Measurements from ENCODE around the gene POLR2J2.
"Not testable (repeated sequence)": the region's sequence is repeated elsewhere in the genome, so short reads cannot be mapped to it uniquely, and the experiment has no call there.

The POLR2J2 gene

DNA sequence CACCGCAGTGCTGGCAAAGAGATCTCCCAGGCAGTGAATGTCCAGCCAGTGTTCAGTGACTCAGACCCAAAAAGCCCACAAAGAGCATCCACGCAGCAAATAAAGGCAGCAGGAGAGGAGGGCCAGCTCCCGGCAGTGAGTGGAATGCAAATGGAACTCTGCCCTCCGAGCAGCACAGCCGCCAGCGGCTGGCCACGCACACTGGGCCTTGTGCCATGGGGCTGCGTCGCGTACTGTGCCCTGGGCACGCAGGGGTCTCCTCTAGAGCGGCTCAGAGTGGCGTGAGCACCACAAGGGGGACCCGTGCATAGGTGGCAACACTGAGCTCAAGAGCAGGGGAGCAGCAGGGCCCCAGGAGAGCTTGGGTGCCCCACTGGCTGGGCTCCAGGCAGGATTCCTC, 3.9 kb downstream of the POLR2J2 start:
- DNase-seq, result not testable (repeated sequence)

DNA sequence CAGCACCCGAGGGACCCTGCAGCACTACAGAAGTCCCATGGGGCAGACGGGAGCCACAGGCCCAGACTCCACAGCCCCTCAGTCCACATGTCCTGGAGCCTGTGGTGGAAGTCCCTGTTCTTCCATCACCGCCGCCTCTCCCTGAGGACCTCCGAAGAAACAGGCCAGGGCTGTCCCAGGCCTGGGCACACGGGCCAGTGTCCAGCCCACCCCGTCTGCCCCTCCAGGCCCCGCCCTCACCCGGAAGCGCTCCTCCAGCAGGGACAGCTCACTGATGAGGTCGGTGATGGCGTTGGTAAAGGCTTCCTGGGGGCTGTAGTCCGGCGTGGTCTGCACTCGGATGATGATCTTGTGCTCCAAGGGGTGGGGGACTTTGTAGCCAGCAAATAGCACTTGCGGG, 4.6 kb downstream of the POLR2J2 start:
- DNase-seq, result not testable (repeated sequence)

- DNase-seq, result not testable (repeated sequence)
Measured at GRCh38 chr7:102664765-102665164, 6.7 kb downstream of the POLR2J2 start.

- DNase-seq, result not testable (repeated sequence)
Measured at GRCh38 chr7:102649924-102650323, 21.5 kb downstream of the POLR2J2 start, which contains the start of gene SPDYE2B. Gene SPDYE2B (plus strand): TSS chr7:102650319. CDS start chr7:102652349, 2,030 bp downstream.

- not testable (repeated sequence) for DNase-seq
Measured at GRCh38 chr7:102647813-102648212, 23.6 kb downstream of the POLR2J2 start.

GRCh38 chr7:102643404-102643803, 28.1 kb downstream of the POLR2J2 start:
- DNase-seq, result not testable (repeated sequence)

GRCh38 chr7:102642691-102643090, 28.8 kb downstream of the POLR2J2 start, which contains the start of gene UPK3BL1:
Gene UPK3BL1 (minus strand): TSS chr7:102642791. CDS start chr7:102642741, 50 bp downstream.
- DNase-seq, result not testable (repeated sequence)

DNA sequence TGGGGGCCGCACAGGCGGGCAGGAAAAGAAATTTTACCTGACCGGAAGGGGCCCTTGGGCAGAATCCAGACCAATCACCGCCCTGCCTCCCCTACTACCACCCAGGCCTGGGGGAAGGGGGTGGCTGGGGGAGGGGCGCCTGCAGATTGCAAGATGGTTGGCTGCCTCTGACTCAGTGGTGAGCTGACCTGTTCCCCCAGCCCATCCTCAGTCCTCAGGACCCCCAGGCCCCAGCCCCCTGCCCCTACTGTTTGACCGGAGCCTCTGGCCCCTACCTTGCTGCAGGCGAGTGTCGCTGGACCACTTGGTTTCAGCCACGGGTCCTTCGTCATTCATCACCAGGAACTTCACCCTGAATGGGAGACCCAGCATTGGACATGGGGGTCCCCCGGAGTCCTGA, 32.6 kb downstream of the POLR2J2 start:
- DNase-seq, result not testable (repeated sequence)

DNA sequence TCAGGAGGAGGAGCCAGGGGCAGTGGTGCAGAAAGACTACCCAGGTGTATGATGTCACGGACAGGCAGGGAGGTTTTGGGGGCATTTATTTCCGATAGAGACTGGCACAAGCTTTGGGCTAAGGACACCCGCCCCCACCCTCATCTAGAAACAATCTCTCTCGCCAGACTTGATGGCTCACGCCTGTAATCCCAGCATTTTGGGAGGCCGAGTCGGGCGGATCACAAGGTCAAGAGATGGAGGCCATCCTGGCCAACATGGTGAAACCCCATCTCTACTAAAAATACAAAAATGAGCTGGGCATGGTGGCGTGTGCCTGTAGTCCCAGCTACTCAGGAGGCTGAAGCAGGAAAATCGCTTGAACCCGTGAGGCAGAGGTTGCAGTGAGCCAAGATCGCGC, 34.5 kb downstream of the POLR2J2 start:
- not testable (repeated sequence) for DNase-seq

- DNase-seq, result not testable (repeated sequence)
Measured at GRCh38 chr7:102635354-102635753, 36.1 kb downstream of the POLR2J2 start.

- DNase-seq, result not testable (repeated sequence)
Measured at GRCh38 chr7:102634299-102634698, 37.2 kb downstream of the POLR2J2 start.

GRCh38 chr7:102630622-102631021, 40.8 kb downstream of the POLR2J2 start:
- DNase-seq, result not testable (repeated sequence)

DNA sequence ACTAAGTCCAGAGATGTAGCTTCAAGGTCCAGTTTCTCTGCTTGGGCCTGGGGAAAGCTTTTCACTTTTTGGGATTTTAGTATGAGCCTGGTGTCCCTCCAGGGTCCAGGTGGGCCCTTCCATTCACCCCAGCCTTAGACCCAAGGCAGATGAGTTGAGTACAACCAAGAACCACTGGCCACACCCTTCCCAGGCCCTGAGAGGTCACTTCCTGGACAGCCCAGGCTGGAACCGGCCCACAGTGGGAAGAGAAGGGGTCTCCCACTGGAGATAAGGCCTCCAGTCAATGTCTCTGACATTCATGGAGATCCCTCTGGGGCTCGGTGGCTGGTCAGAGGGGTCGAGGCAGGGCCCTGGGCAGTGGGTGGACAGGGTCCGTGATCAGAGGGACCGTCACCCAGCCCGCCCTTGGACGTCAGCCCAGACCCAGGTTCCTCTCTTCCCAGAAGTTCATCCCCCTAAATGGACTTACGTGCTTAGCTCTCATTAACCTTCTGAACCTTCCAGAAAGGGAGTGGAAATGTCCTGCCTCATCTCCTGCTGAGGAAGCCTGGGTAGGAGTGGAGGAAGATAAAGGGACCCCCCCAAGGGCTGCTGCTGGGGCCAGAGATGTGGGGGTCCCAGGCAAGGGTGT, 44.1 kb downstream of the POLR2J2 start:
- DNase-seq, result not testable (repeated sequence)

- not testable (repeated sequence) for DNase-seq
Measured at GRCh38 chr7:102618122-102618521, 53.3 kb downstream of the POLR2J2 start.

GRCh38 chr7:102616507-102617125, 54.8 kb downstream of the POLR2J2 start, which contains the start of gene RASA4:
Gene RASA4 (minus strand): TSS chr7:102616756. CDS start chr7:102616689, 67 bp downstream.
- DNase-seq, result peak; percentile 55
